Measurements from ENCODE around the gene BRCC3. TPM values are rescaled to one million over a fixed set of nuclear protein-coding genes. Genes with fewer than 3 reads are reported as not detected.

Gene BRCC3
- total RNA-seq, 1 donor from 2014 or later = 31.4 TPM

DNA sequence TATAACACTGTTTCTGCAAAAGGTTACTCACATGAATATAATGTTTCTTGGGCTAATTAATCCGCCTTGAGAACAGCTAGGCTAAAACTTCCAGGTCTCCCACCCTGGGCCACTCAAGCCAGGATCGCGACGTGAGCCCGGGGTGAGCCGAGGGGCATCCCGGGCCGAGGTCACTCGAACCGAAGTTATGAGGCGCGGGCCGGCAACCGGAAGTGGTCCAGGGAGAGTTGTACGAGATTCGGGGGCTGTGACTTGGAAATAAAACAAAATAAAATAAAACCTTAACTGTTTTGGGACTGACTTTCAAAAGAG lies 689 bp upstream of the BRCC3 start:
- H3K27me3 Mint-ChIP-seq = no peaks in the 10 kb centered on the region
- H3K36me3 Mint-ChIP-seq (ENCODE audit: insufficient read depth) = peaks cover 11% of the 10 kb centered on the region
- H3K4me1 Mint-ChIP-seq (ENCODE audit: low read depth) = peaks cover 12% of the 10 kb centered on the region
- H3K9me3 Mint-ChIP-seq (ENCODE audit: low read depth) = peaks cover 8% of the 10 kb centered on the region
- H3K27ac Mint-ChIP-seq = peak overlapping the region; percentile 92
- H3K4me3 Mint-ChIP-seq (ENCODE audit: low read depth) = peak overlapping the region; percentile 79
- DNase-seq (ENCODE audit: low spot score, unreplicated experiment) = no peak
- TF ChIP-seq CTCF (IDR thresholded peaks at IDR 0.05; ENCODE audit: unreplicated experiment) = no peak

DNA sequence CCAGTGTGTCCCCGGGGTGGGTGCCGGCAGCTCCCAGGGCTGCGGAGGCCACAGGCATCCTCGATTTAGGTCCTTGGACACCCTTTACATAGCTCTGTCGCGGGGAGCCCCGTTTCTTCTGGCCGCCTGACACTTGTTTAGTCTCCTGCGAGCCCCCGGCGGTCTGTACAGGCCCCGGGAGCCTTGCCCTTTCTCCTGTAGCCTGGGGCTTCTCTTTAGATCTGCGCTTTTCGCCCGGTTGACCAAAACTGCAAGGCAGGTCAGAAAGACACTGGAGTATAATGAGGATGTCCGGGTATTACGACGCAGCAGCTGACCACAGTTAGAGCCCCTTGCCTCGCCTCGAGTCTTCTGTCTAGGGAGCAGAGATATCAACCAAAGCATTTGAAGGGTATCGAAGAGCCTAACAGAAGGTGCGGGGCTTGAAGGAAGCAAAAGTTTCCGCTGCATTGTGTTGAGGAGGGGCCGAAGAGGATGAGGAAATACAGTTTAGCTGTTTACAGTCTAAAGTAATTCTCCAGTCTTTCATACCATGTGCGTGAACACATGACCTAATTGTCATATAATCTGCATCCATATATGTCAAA lies 479 bp downstream of the BRCC3 start:
- TF ChIP-seq CTCF (IDR thresholded peaks at IDR 0.05; ENCODE audit: unreplicated experiment) = no peak
- Mint-ChIP-seq H3K27me3 (no peaks in the 10 kb centered on the region), H3K36me3 (ENCODE audit: insufficient read depth) (peaks cover 11% of the 10 kb centered on the region), H3K9me3 (ENCODE audit: low read depth) (peaks cover 8% of the 10 kb centered on the region), H3K4me1 (ENCODE audit: low read depth) (peaks cover 12% of the 10 kb centered on the region), H3K4me3 (ENCODE audit: low read depth) (peak overlapping the region; percentile 89), H3K27ac (peak overlapping the region; percentile 97)
- DNase-seq (ENCODE audit: low spot score, unreplicated experiment) = no peak

DNA sequence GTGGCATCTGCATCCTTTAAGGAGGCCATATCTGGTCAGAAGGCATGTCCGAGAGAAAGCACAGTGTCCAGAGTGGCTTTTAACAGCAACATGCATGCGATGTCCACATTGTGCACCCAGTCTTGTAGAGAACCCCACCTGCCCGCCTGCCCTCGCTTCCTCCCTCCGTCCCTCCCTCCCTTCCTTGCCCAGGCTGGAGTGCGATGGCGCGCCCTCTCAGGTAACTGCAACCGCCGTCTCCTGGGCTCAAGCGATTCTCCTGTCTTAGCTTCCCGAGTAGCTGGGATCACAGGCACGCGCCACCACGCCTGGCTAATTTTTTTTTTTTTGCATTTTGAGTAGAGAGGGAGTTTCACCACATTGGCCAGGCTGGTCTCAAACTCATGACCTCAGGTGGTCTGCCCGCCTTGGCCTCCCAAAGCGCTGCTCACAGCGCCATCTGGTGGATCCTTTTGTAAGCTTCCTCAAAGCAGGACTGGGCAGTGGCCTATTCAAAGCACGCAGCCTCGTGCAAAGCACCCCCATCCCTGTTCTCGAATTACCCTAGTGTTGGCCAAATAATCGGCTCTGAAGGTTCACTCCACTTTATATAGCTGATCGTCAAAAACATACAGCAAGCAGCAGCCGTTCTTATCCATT lies 15.0 kb downstream of the BRCC3 start:
- Mint-ChIP-seq H3K4me1 (ENCODE audit: low read depth) (no peaks in the 10 kb centered on the region), H3K36me3 (ENCODE audit: insufficient read depth) (peaks cover 15% of the 10 kb centered on the region), H3K4me3 (ENCODE audit: low read depth) (no peak overlapping the region), H3K27ac (no peak overlapping the region), H3K27me3 (no peaks in the 10 kb centered on the region), H3K9me3 (ENCODE audit: low read depth) (peaks cover 23% of the 10 kb centered on the region)
- TF ChIP-seq CTCF (IDR thresholded peaks at IDR 0.05; ENCODE audit: unreplicated experiment) = peak; percentile 32
- no peak for DNase-seq (ENCODE audit: low spot score, unreplicated experiment)

GRCh38 chrX:155086961-155087735 lies 15.8 kb downstream of the BRCC3 start:
- DNase-seq (ENCODE audit: low spot score, unreplicated experiment) = no peak
- H3K27me3 Mint-ChIP-seq = no peaks in the 10 kb centered on the region
- peaks cover 13% of the 10 kb centered on the region for H3K36me3 Mint-ChIP-seq (ENCODE audit: insufficient read depth)
- TF ChIP-seq CTCF (IDR thresholded peaks at IDR 0.05; ENCODE audit: unreplicated experiment) = no peak
- no peaks in the 10 kb centered on the region for H3K4me1 Mint-ChIP-seq (ENCODE audit: low read depth)
- no peak overlapping the region for H3K4me3 Mint-ChIP-seq (ENCODE audit: low read depth)
- H3K27ac Mint-ChIP-seq = peak overlapping the region; percentile 4
- peaks cover 18% of the 10 kb centered on the region for H3K9me3 Mint-ChIP-seq (ENCODE audit: low read depth)

- Mint-ChIP-seq H3K27me3 (no peaks in the 10 kb centered on the region), H3K9me3 (ENCODE audit: low read depth) (peaks cover 22% of the 10 kb centered on the region), H3K36me3 (ENCODE audit: insufficient read depth) (peaks cover 22% of the 10 kb centered on the region), H3K4me1 (ENCODE audit: low read depth) (no peaks in the 10 kb centered on the region), H3K27ac (no peak overlapping the region), H3K4me3 (ENCODE audit: low read depth) (no peak overlapping the region)
- peak; percentile 68 for TF ChIP-seq CTCF (IDR thresholded peaks at IDR 0.05; ENCODE audit: unreplicated experiment)
- DNase-seq (ENCODE audit: low spot score, unreplicated experiment) = no peak
These were observed 23.3 kb downstream of the BRCC3 start for GRCh38 chrX:155094468-155095061.
